DND-41 (cell line): ENCODE results near the gene SBNO1.

Experiments
- EZH2 ChIP-seq: IDR thresholded peaks from 3 replicates; pipeline ENCODE4 v1.6.1; 2012; ENCODE audit warnings: borderline replicate concordance, low read depth, mild to moderate bottlenecking, moderate library complexity, low read length, inconsistent platforms; ENCODE audit not compliant: severe bottlenecking
- TF ChIP-seq, protein P1 (sequence below): IDR thresholded peaks from 2 replicates; pipeline ENCODE4 v1.5.1; 2012; ENCODE audit warnings: borderline replicate concordance, low read length, moderate library complexity, mild to moderate bottlenecking; ENCODE audit not compliant: poor library complexity, severe bottlenecking; ENCODE audit errors: extremely low read depth

DNA sequence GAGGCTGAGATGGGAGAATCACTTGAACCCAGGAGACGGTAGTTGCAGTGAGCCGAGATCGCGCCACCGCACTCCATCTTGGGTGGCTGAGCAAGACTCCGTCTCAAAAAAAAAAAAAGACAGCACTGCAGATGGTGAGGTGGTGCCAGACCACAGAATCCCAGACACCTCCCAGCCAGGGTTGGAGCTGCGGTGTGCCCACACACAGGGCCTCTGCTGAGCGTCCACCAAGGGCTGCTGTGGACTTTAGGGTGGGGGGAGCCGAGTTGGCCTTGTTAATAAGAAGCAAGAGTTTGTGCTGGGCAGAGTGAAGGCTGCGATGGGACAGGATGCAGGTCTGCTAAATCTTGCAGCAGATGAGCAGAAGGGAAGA, 33.5 kb upstream of the SBNO1 start:
- TF ChIP-seq, protein P1, sequence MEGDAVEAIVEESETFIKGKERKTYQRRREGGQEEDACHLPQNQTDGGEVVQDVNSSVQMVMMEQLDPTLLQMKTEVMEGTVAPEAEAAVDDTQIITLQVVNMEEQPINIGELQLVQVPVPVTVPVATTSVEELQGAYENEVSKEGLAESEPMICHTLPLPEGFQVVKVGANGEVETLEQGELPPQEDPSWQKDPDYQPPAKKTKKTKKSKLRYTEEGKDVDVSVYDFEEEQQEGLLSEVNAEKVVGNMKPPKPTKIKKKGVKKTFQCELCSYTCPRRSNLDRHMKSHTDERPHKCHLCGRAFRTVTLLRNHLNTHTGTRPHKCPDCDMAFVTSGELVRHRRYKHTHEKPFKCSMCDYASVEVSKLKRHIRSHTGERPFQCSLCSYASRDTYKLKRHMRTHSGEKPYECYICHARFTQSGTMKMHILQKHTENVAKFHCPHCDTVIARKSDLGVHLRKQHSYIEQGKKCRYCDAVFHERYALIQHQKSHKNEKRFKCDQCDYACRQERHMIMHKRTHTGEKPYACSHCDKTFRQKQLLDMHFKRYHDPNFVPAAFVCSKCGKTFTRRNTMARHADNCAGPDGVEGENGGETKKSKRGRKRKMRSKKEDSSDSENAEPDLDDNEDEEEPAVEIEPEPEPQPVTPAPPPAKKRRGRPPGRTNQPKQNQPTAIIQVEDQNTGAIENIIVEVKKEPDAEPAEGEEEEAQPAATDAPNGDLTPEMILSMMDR: no peak
- TF ChIP-seq EZH2: no peak
